HCT116 (cell line): ENCODE data around the gene SLC6A19. TPM values are rescaled to one million over a fixed set of nuclear protein-coding genes. Genes with fewer than 3 reads are reported as not detected.

Experiments
- ATAC-seq: fragments of 200-7000 bp; cut with Tn5 transposase; 2 replicates; pipeline ENCODE4 v1.9.1; 2020; ENCODE audit warnings: mild to moderate bottlenecking, moderate library complexity
- BruUV-seq: library from RNA; stranded (reverse); fragments of 400-500 nt; replicated peaks from 2 replicates; lab custom pipeline; 2021; lab: Mats Ljungman, UMichigan
- CTCF ChIA-PET: fragments of 300-600 bp; sonication (Branson Sonifier 250); formaldehyde crosslinking; loops from one replicate; lab custom pipeline; 2021; ENCODE audit warnings: antibody characterized with exemption; lab: Charles Lee
- POLR2A ChIA-PET: fragments of 300-600, 350-600 bp; sonication (Branson Sonifier 250); formaldehyde crosslinking; loops from one replicate; lab custom pipeline; 2021; ENCODE audit warnings: antibody characterized with exemption; lab: Charles Lee
- RAD21 ChIA-PET, 2 experiments: fragments of 300-600 bp; sonication (Branson Sonifier 250); formaldehyde crosslinking; loops; one replicate each; lab custom pipeline; 2023; ENCODE audit warnings: low total read pairs in 2 of 2; ENCODE audit not compliant: uncharacterized antibody in 2 of 2, unreplicated experiment in 2 of 2, low non-redundant PET in 1 of 2; lab: Charles Lee
- DNase-seq: peaks from one replicate; pipeline ENCODE4 v3.0.0-alpha.2; 2010; ENCODE audit warnings: low read depth, low spot score
- H2AFZ ChIP-seq: fragments of 200-600 bp; shearing (Covaris generic), sonication (generic); 2 replicates; pipeline ENCODE4 v1.6.1; 2017; ENCODE audit warnings: low read depth, mixed run types, mixed read lengths, antibody characterized with exemption, low read length; ENCODE audit not compliant: poor library complexity, severe bottlenecking
- H3K27ac ChIP-seq: 2 replicates; pipeline ENCODE4 v1.5.1; 2012; ENCODE audit warnings: low read depth, low read length
- H3K27me3 ChIP-seq: fragments of 200-600 bp; sonication (generic); 2 replicates; pipeline ENCODE4 v1.6.1; 2016; ENCODE audit warnings: mixed run types, low read length, mixed read lengths; ENCODE audit not compliant: insufficient read depth
- H3K36me3 ChIP-seq, 2 experiments: fragments of 200-500 bp in 1 of 2; fragments of 200-600 bp in 1 of 2; sonication (Bioruptor generic) in 1 of 2; sonication (generic) in 1 of 2; 2 replicates each; pipeline versions ENCODE4 v1.5.1 to v1.6.1; 2014 to 2016; ENCODE audit warnings: low read length in 2 of 2, inconsistent platforms in 1 of 2, mixed read lengths in 1 of 2, mixed run types in 1 of 2; ENCODE audit not compliant: insufficient read depth in 2 of 2, control insufficient read depth in 1 of 2
- H3K4me1 ChIP-seq, 2 experiments: fragments of 200-600 bp in 1 of 2; sonication (generic) in 1 of 2; 2 replicates each; pipeline versions ENCODE4 v1.5.1 to v1.6.1; 2012 to 2017; ENCODE audit warnings: low read length in 2 of 2, inconsistent platforms in 1 of 2, mild to moderate bottlenecking in 1 of 2, mixed read lengths in 1 of 2, mixed run types in 1 of 2, moderate library complexity in 1 of 2; ENCODE audit not compliant: insufficient read depth in 2 of 2, control insufficient read depth in 1 of 2
- H3K4me2 ChIP-seq: fragments of 200-600 bp; sonication (generic); 2 replicates; pipeline ENCODE4 v1.6.1; 2017; ENCODE audit warnings: mixed run types, low read length, mixed read lengths
- H3K4me3 ChIP-seq, 2 experiments: fragments of 200-600 bp in 1 of 2; sonication (generic) in 1 of 2; replicated peaks in 1 of 2; 2 replicates each; pipeline ENCODE4 v1.5.1; 2011 to 2016; ENCODE audit warnings: low read length in 2 of 2, control low read depth in 1 of 2, low read depth in 1 of 2, mild to moderate bottlenecking in 1 of 2, mixed read lengths in 1 of 2, mixed run types in 1 of 2
- H3K79me2 ChIP-seq: fragments of 200-600 bp; sonication (generic); 2 replicates; pipeline ENCODE4 v1.6.1; 2017; ENCODE audit warnings: mild to moderate bottlenecking, mixed run types, low read length, moderate library complexity, mixed read lengths; ENCODE audit not compliant: insufficient read depth
- H3K9ac ChIP-seq: fragments of 200-600 bp; sonication (generic); 2 replicates; pipeline ENCODE4 v1.6.1; 2016; ENCODE audit warnings: low read length, mixed read lengths
- H3K9me2 ChIP-seq: fragments of 200-600 bp; sonication (generic), shearing (Covaris generic); 2 replicates; pipeline ENCODE4 v1.6.1; 2017; ENCODE audit warnings: mixed run types, mild to moderate bottlenecking, moderate library complexity; ENCODE audit not compliant: insufficient read depth
- H3K9me3 ChIP-seq, 2 experiments: fragments of 200-500 bp in 1 of 2; fragments of 200-600 bp in 1 of 2; sonication (Bioruptor generic) in 1 of 2; sonication (generic) in 1 of 2; 2 replicates each; pipeline ENCODE4 v1.6.1; 2014 to 2017; ENCODE audit warnings: low read length in 2 of 2, mixed read lengths in 2 of 2, inconsistent platforms in 1 of 2, low read depth in 1 of 2, mild to moderate bottlenecking in 1 of 2, mixed run types in 1 of 2, moderate library complexity in 1 of 2; ENCODE audit not compliant: control insufficient read depth in 1 of 2, insufficient read depth in 1 of 2
- H4K20me1 ChIP-seq: fragments of 200-600 bp; sonication (generic), shearing (Covaris generic); 2 replicates; pipeline ENCODE4 v1.6.1; 2017; ENCODE audit warnings: mixed run types, mild to moderate bottlenecking, moderate library complexity; ENCODE audit not compliant: insufficient read depth
- ATF3 ChIP-seq: IDR thresholded peaks from 2 replicates; pipeline ENCODE4 v1.6.1; 2012
- CBX3 ChIP-seq: IDR thresholded peaks from 2 replicates; pipeline ENCODE4 v1.6.1; 2012; ENCODE audit warnings: low read depth
- CEBPB ChIP-seq: IDR thresholded peaks from 2 replicates; pipeline ENCODE4 v1.6.1; 2012; ENCODE audit warnings: low read depth
- EZH2 ChIP-seq: fragments of 200-600 bp; sonication (generic); IDR thresholded peaks from 2 replicates; pipeline ENCODE4 v1.6.1; 2017; ENCODE audit warnings: antibody characterized with exemption, mixed run types
- MAX ChIP-seq: IDR thresholded peaks from 2 replicates; pipeline ENCODE4 v1.6.1; 2012
- POLR2AphosphoS5 ChIP-seq: IDR thresholded peaks from 2 replicates; pipeline ENCODE4 v1.6.1; 2011; ENCODE audit warnings: mild to moderate bottlenecking, low read depth, low read length, moderate library complexity
- RAD21 ChIP-seq: IDR thresholded peaks from 2 replicates; pipeline ENCODE4 v1.6.1; 2012; ENCODE audit warnings: low read depth, mild to moderate bottlenecking
- REST ChIP-seq: IDR thresholded peaks from 2 replicates; pipeline ENCODE4 v1.6.1; 2012; ENCODE audit warnings: low read depth
- SIN3A ChIP-seq: IDR thresholded peaks from 2 replicates; pipeline ENCODE4 v1.6.1; 2012; ENCODE audit warnings: low read depth
- SP1 ChIP-seq: IDR thresholded peaks from 2 replicates; pipeline ENCODE4 v1.6.1; 2012; ENCODE audit warnings: low read depth
- SRF ChIP-seq: IDR thresholded peaks from 2 replicates; pipeline ENCODE4 v1.6.1; 2012; ENCODE audit warnings: low read depth
- TCF7L2 ChIP-seq: IDR thresholded peaks from 2 replicates; pipeline ENCODE4 v1.7.0; 2011; ENCODE audit warnings: borderline replicate concordance, inconsistent platforms; ENCODE audit not compliant: insufficient read depth, insufficient read length; ENCODE audit errors: extremely low read depth
- YY1 ChIP-seq: IDR thresholded peaks from 2 replicates; pipeline ENCODE4 v1.6.1; 2011; ENCODE audit warnings: low read length, low read depth, moderate library complexity, mild to moderate bottlenecking; ENCODE audit not compliant: insufficient replicate concordance; ENCODE audit errors: extremely low read depth
- ZNF274 ChIP-seq: fragments of 200-500 bp; sonication (Bioruptor generic); IDR thresholded peaks from 2 replicates; pipeline ENCODE4 v1.6.1; 2014; ENCODE audit warnings: mild to moderate bottlenecking, low read depth, low read length, inconsistent platforms
- intact Hi-C: fragments of 100-400 bp; cut with micrococcal nuclease; formaldehyde crosslinking; loops from 2 replicates; pipeline ENCODE4 v1.10.0; 2022
- total RNA-seq: library from RNA; stranded (reverse); gene quantifications from one replicate; pipeline ENCODE4 v1.2.1, GENCODE V29; 2021; ENCODE audit not compliant: unreplicated experiment

The SLC6A19 gene
- total RNA-seq, 1 experiment from 2014 or later: not detected

GRCh38 chr5:1222621-1223277 lies 21.4 kb downstream of the SLC6A19 start (continued):
- no peak for TF ChIP-seq TCF7L2
- TF ChIP-seq, all 23 proteins: peak for 0

DNA sequence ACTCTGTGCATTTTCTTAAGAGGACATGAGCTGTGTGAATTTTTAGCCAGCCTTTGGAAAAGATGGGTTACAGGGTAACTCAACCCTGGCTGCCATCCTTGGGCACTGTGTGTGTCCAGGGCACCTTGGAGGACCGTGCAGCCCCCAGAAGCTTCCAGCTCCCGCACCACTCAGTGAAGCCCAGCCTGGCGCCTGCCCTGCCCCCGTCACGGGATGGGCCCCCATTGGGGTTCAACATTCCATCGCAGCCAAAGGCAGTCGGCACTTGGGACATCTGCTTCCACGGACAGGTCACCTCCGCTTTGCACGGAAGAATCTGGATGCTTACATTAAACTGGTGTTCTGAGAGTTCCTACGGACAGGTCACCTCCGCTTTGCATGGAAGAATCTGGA lies 21.9 kb downstream of the SLC6A19 start:
- H2AFZ ChIP-seq: no peak overlapping the region
- no peaks in the 10 kb centered on the region for H3K9me2 ChIP-seq
- ChIA-PET RAD21 (no interaction called here), POLR2A (no interaction called here), CTCF (no interaction called here)
- intact Hi-C loops: no loop called here
- no peaks in the 10 kb centered on the region for H4K20me1 ChIP-seq
- no peaks in the 10 kb centered on the region for H3K9me3 ChIP-seq
- H3K4me3 ChIP-seq: no peak overlapping the region
- H3K4me2 ChIP-seq: no peak overlapping the region
- no peak overlapping the region for H3K27ac ChIP-seq
- ATAC-seq (no peak), DNase-seq (no peak)
- TF ChIP-seq CEBPB (no peak), MAX (no peak), REST (no peak), POLR2AphosphoS5 (no peak), EZH2 (no peak), ZNF274 (no peak), SIN3A (no peak), ATF3 (no peak), CBX3 (no peak), RAD21 (no peak), YY1 (no peak), TCF7L2 (no peak), SRF (no peak), SP1 (no peak)
- no peaks in the 10 kb centered on the region for H3K27me3 ChIP-seq
- H3K79me2 ChIP-seq: no peaks in the 10 kb centered on the region
- peaks cover 0 to 3% of the 10 kb centered on the region in 2 experiments; a peak in 2 of 4 replicates for H3K4me1 ChIP-seq
- H3K36me3 ChIP-seq: no peaks in the 10 kb centered on the region
- no TSS peak for BruUV-seq
- H3K9ac ChIP-seq: no peak overlapping the region
